Mammary epithelial cell (primary cell): ENCODE measurements around the gene SLC39A12.

Experiments used
- CTCF ChIP-seq, 2 donors: IDR thresholded peaks in 1 of 2; conservative IDR thresholded peaks in 1 of 2; 2 replicates each; pipeline ENCODE4 v1.5.1; 2011 to 2012; ENCODE audit warnings: inconsistent platforms in 2 of 2, low read length in 2 of 2, mild to moderate bottlenecking in 2 of 2, control low read depth in 1 of 2, low read depth in 1 of 2; ENCODE audit not compliant: insufficient read depth in 1 of 2; ENCODE audit errors: extremely low read depth in 1 of 2
- EZH2 ChIP-seq: IDR thresholded peaks from 2 replicates; pipeline ENCODE4 v1.6.1; 2012; ENCODE audit warnings: low read length, inconsistent platforms, borderline replicate concordance

DNA sequence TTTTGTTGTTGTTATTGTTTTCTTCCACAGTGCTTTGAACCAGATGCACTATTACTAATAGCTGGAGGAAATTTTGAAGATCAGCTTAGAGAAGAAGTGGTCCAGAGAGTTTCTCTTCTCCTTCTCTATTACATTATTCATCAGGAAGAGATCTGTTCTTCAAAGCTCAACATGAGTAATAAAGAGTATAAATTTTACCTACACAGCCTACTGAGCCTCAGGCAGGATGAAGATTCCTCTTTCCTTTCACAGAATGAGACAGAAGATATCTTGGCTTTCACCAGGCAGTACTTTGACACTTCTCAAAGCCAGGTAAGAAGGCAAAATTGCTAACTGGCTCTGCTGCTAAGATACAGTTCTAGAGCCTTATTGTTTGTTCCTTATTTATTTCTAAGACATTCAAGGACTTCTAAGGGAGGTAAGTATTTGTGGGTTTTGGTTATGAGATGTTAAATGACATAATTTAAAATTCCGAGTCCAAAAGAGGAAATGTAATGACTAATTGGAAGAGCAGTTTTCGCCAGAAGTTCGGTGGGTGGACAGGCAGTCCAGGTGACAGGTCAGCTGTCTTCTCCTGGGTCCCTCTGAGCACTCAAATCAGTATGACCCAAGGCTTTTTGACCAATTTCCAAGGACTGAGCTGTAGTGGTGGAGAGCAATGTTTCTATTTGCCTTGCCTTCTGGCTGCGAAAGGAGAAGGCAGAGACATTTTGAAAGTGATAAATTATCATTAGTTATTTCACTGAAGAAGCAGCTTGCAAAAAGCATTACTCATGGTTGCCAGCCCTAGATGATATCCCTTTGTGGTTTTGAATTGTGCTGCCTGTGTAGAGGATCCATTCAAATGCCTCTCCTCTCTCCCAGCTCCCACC, 10.1 kb downstream of the SLC39A12 start:
- no peak for TF ChIP-seq CTCF (conservative IDR thresholded peaks at IDR 0.05 in 1 of 2, IDR thresholded peaks at IDR 0.05 in 1 of 2; ENCODE audit: extremely low read depth in 1 of 2, insufficient read depth in 1 of 2, low read depth in 1 of 2, low read length in 2 of 2)
- no peak for TF ChIP-seq EZH2
